Glutamatergic neuron (in vitro differentiated cells): ENCODE data around the gene PRRT1B. TPM values are rescaled to one million over a fixed set of nuclear protein-coding genes. Genes with fewer than 3 reads are reported as not detected.

Experiments used
- DNase-seq: peaks from one replicate; pipeline ENCODE4 v3.0.0; 2022
- H3K27ac Mint-ChIP-seq: one replicate; pipeline ENCODE4 v1.8.0; 2020; ENCODE audit warnings: mild to moderate bottlenecking, mixed read lengths, inconsistent platforms; ENCODE audit not compliant: unreplicated experiment
- H3K27me3 Mint-ChIP-seq: one replicate; pipeline ENCODE4 v1.8.0; 2020; ENCODE audit warnings: mild to moderate bottlenecking, moderate library complexity, mixed read lengths, inconsistent platforms; ENCODE audit not compliant: unreplicated experiment
- H3K36me3 Mint-ChIP-seq: one replicate; pipeline ENCODE4 v1.8.0; 2020; ENCODE audit warnings: mild to moderate bottlenecking, mixed read lengths, inconsistent platforms; ENCODE audit not compliant: unreplicated experiment
- H3K4me1 Mint-ChIP-seq: one replicate; pipeline ENCODE4 v1.8.0; 2020; ENCODE audit warnings: mild to moderate bottlenecking, low read depth, mixed read lengths, inconsistent platforms; ENCODE audit not compliant: unreplicated experiment
- H3K4me3 Mint-ChIP-seq: one replicate; pipeline ENCODE4 v1.8.0; 2020; ENCODE audit warnings: mild to moderate bottlenecking, mixed read lengths, inconsistent platforms; ENCODE audit not compliant: unreplicated experiment
- H3K9me3 Mint-ChIP-seq: one replicate; pipeline ENCODE4 v1.8.0; 2020; ENCODE audit warnings: mild to moderate bottlenecking, moderate library complexity, mixed read lengths, inconsistent platforms; ENCODE audit not compliant: unreplicated experiment
- long read RNA-seq: library from polyadenylated mRNA; unstranded; transcript quantifications from one replicate; pipeline ENCODE4 v2.0.0, GENCODE V29; 2020; ENCODE audit not compliant: unreplicated experiment
- total RNA-seq: library from RNA; stranded (reverse); fragmentation: NEBNext Ultra II Directional; extraction: Animal tissue kit (Norgen Biotek cat#: 25700); gene quantifications from one replicate; pipeline ENCODE4 v1.2.1, GENCODE V29; 2021; ENCODE audit not compliant: unreplicated experiment
- TF ChIP-seq, protein P1 (sequence below): fragments of 200-600 bp; sonication (generic); IDR thresholded peaks from one replicate; pipeline ENCODE4 v1.5.0; 2021; ENCODE audit not compliant: partially characterized antibody, unreplicated experiment

Gene PRRT1B
- total RNA-seq: not detected
- long read RNA-seq: 0 reads

DNA sequence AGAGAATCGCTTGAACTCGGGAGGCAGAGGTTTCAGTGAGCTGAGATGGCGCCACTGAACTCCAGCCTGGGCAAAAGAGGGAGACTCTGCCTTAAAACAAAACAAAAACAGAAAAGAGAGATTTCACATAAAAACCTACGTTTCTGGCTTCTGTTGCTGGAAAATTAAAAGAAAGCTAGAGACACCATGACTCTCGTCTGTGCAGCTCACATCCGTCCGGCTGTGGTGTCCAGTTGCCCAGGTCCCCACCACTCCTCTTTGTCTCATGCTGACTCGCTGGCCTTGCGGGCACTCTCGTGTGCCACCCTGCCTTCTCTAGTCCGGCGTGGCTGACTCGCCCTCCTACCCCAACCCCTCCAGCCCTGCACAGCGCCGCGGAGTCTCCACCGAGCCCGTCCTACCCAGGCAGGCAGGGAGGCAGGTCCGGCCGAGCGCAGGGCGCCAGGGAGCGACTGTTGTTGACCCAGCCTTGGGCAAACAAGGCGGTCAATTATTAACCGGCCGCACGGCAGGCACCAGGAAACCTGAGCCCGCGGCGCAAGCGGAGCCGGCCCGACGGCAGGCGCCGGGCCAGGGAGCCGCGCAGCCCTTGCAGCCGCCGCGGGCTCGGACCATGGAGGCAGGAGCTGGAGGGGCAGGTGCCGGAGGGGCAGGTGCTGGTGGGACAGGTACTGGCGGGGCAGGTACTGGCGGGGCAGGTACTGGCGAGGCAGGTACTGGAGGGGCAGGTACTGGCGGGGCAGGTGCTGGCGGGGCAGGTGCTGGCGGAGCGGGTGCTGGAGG lies at the start of gene PRRT1B:
TSS of gene PRRT1B (plus strand) at position 521 of the 783 bp plus-strand sequence. CDS start at position 614, 93 bp downstream.
- DNase-seq: no peak
- H3K4me1 Mint-ChIP-seq: peaks cover 1% of the 10 kb centered on the region
- no peak within 1 kb of the TSS for H3K27ac Mint-ChIP-seq
- H3K27me3 Mint-ChIP-seq: peaks cover 26% of the 10 kb centered on the region
- H3K4me3 Mint-ChIP-seq: peak within 1 kb of the TSS; percentile 57
- H3K9me3 Mint-ChIP-seq: peaks cover 24% of the 10 kb centered on the region
- peaks cover 56% of the 10 kb centered on the region for H3K36me3 Mint-ChIP-seq
- TF ChIP-seq, protein P1, sequence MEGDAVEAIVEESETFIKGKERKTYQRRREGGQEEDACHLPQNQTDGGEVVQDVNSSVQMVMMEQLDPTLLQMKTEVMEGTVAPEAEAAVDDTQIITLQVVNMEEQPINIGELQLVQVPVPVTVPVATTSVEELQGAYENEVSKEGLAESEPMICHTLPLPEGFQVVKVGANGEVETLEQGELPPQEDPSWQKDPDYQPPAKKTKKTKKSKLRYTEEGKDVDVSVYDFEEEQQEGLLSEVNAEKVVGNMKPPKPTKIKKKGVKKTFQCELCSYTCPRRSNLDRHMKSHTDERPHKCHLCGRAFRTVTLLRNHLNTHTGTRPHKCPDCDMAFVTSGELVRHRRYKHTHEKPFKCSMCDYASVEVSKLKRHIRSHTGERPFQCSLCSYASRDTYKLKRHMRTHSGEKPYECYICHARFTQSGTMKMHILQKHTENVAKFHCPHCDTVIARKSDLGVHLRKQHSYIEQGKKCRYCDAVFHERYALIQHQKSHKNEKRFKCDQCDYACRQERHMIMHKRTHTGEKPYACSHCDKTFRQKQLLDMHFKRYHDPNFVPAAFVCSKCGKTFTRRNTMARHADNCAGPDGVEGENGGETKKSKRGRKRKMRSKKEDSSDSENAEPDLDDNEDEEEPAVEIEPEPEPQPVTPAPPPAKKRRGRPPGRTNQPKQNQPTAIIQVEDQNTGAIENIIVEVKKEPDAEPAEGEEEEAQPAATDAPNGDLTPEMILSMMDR: no peak

GRCh38 chr9:131495785-131496184 lies 49.5 kb upstream of the PRRT1B start:
- H3K27ac Mint-ChIP-seq: peak overlapping the region; percentile 64

DNA sequence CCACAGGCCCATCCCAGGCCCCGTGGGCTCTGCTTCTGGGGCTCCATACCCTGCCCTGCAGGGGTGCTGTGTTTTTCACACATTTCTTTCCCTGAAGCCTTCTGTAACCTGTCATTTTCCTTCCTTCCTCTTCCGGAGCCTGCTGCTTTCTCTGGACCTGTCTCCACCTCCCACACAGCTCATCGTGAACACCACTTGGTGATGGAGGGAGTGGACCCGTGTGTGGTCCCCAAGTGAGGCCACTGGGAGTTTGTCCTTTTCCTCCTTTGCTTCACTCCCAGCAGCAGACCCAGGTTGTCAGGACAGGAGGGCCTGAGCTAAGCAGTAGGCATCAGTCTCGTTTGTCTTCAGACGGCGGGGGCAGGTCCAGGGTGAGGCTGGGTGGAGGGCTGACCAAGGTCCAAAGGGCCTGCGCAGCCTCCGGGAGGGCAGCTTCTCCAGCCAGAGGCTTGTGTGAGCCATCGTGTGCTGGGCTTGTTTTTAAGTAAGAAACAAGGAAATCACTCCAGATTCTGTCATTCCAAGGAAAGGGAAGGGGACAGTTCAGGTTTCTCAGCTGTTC lies 48.4 kb upstream of the PRRT1B start:
- Mint-ChIP-seq H3K27ac (peak overlapping the region; percentile 12), H3K4me3 (no peak overlapping the region), H3K9me3 (peaks cover 41% of the 10 kb centered on the region), H3K27me3 (peaks cover 27% of the 10 kb centered on the region), H3K36me3 (peaks cover 16% of the 10 kb centered on the region), H3K4me1 (peaks cover 12% of the 10 kb centered on the region)
- no peak for DNase-seq
- TF ChIP-seq, protein P1: no peak

More at GRCh38 chr9:131495785-131496184, 49.5 kb upstream of the PRRT1B start:
- Mint-ChIP-seq H3K36me3 (peaks cover 15% of the 10 kb centered on the region), H3K4me1 (peaks cover 16% of the 10 kb centered on the region), H3K27me3 (peaks cover 28% of the 10 kb centered on the region), H3K4me3 (no peak overlapping the region), H3K9me3 (peaks cover 40% of the 10 kb centered on the region)
- TF ChIP-seq, protein P1: no peak
- no peak for DNase-seq

DNA sequence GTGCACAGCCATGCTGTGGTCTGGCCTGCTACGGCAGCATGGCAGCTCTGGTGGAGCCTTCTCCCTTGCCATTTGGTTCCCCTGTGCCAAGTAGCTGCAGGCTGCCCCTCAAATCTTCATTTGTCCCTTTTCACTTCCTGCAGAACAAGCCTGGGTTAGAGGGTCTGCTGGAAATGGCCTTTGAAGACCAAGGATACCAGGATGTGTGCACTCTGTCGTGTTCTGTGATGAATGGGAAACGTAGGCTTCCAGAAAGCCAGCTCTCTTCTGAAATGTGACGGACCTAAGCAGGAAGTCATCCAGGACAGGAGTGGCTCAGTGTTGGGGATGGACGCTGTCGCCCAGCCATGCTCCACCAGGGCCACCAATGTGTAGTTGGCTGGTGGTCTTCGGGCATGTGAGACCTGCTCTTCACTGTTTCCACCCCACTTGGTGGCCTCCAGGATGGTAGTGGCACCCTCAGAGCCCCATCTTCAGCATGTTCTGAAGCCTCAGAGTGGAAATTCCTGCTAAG lies 46.0 kb upstream of the PRRT1B start:
- Mint-ChIP-seq H3K36me3 (peaks cover 6% of the 10 kb centered on the region), H3K27me3 (peaks cover 23% of the 10 kb centered on the region), H3K9me3 (peaks cover 39% of the 10 kb centered on the region), H3K4me3 (no peak overlapping the region), H3K4me1 (peaks cover 13% of the 10 kb centered on the region), H3K27ac (peak overlapping the region; percentile 64)
- TF ChIP-seq, protein P1: no peak
- no peak for DNase-seq
